Fibroblast of lung (primary cell): ENCODE measurements around the gene BCDIN3D. TPM values are rescaled to one million over a fixed set of nuclear protein-coding genes. Genes with fewer than 3 reads are reported as not detected.

Source experiments
- DNase-seq, 2 donors: peaks; one replicate each; pipeline versions ENCODE4 v3.0.0 to v3.0.0-alpha.2; 2010; ENCODE audit warnings: low read depth in 2 of 2
- H2AFZ ChIP-seq: 2 replicates; pipeline ENCODE4 v1.5.1; 2012; ENCODE audit warnings: low read length, control low read depth, inconsistent platforms
- H3K27ac ChIP-seq: 2 replicates; pipeline ENCODE4 v1.5.1; 2011; ENCODE audit warnings: low read length, control low read depth; ENCODE audit not compliant: insufficient read depth
- H3K27me3 ChIP-seq: 2 replicates; pipeline ENCODE4 v1.5.1; 2011; ENCODE audit warnings: mild to moderate bottlenecking, low read length; ENCODE audit not compliant: control insufficient read depth, insufficient read depth
- H3K36me3 ChIP-seq: 2 replicates; pipeline ENCODE4 v1.5.1; 2011; ENCODE audit warnings: low read length; ENCODE audit not compliant: control insufficient read depth, insufficient read depth
- H3K4me1 ChIP-seq: 2 replicates; pipeline ENCODE4 v1.5.1; 2011; ENCODE audit warnings: low read length; ENCODE audit not compliant: control insufficient read depth, insufficient read depth; ENCODE audit errors: extremely low read depth
- H3K4me2 ChIP-seq: 2 replicates; pipeline ENCODE4 v1.5.1; 2011; ENCODE audit warnings: low read length, control low read depth; ENCODE audit not compliant: insufficient read depth; ENCODE audit errors: extremely low read depth
- H3K4me3 ChIP-seq, 4 experiments: fragments of 200-600 bp in 1 of 4; sonication (generic) in 1 of 4; replicated peaks in 1 of 4; 2 replicates each; pipeline ENCODE4 v1.5.1; 2011 to 2016; ENCODE audit warnings: low read length in 4 of 4, low read depth in 3 of 4, mild to moderate bottlenecking in 3 of 4, control low read depth in 2 of 4, inconsistent platforms in 1 of 4, mixed read lengths in 1 of 4; ENCODE audit not compliant: insufficient read depth in 1 of 4; ENCODE audit errors: control extremely low read depth in 1 of 4
- H3K79me2 ChIP-seq: 2 replicates; pipeline ENCODE4 v1.5.1; 2012; ENCODE audit warnings: mild to moderate bottlenecking, low read length, inconsistent platforms; ENCODE audit not compliant: control insufficient read depth, insufficient read depth
- H3K9ac ChIP-seq: 2 replicates; pipeline ENCODE4 v1.5.1; 2011; ENCODE audit warnings: mild to moderate bottlenecking, low read length, control low read depth; ENCODE audit not compliant: insufficient read depth
- H3K9me3 ChIP-seq: 2 replicates; pipeline ENCODE4 v1.5.1; 2012; ENCODE audit warnings: low read depth, low read length; ENCODE audit not compliant: control insufficient read depth, insufficient read depth
- H4K20me1 ChIP-seq: 2 replicates; pipeline ENCODE4 v1.5.1; 2011; ENCODE audit warnings: low read length; ENCODE audit not compliant: control insufficient read depth, insufficient read depth; ENCODE audit errors: extremely low read depth
- CTCF ChIP-seq, 2 donors: IDR thresholded peaks in 1 of 2; conservative IDR thresholded peaks in 1 of 2; 1 replicate in 1 of 2; 2 replicates in 1 of 2; pipeline ENCODE4 v1.5.1; 2011 to 2012; ENCODE audit warnings: low read length in 2 of 2, control low read depth in 1 of 2, inconsistent platforms in 1 of 2, low read depth in 1 of 2, mild to moderate bottlenecking in 1 of 2
- EZH2 ChIP-seq: IDR thresholded peaks from 2 replicates; pipeline ENCODE4 v1.5.1; 2012; ENCODE audit warnings: low read length, control low read depth, mild to moderate bottlenecking; ENCODE audit errors: missing control alignments
- polyA plus RNA-seq, 2 donors: library from polyadenylated mRNA; depleted of rRNA in 1 of 2; stranded (reverse) in 1 of 2; unstranded in 1 of 2; fragments of >200 nt; gene quantifications; 2 replicates each; pipeline ENCODE4 v1.2.1, GENCODE V29; 2011 to 2012; ENCODE audit warnings: missing spikeins in 1 of 2
- total RNA-seq: library from RNA; depleted of rRNA; stranded (reverse); fragments of >200 nt; gene quantifications from 2 replicates; pipeline ENCODE4 v1.2.1, GENCODE V29; 2014

Gene BCDIN3D
- total and polyA plus RNA-seq, 2 donors (not counting 1 experiment from before 2014, with no cell fraction given) = 3.2 to 4.5 TPM

- no peak for TF ChIP-seq EZH2
- no peak for TF ChIP-seq CTCF (conservative IDR thresholded peaks at IDR 0.05 in 1 of 2, IDR thresholded peaks at IDR 0.05 in 1 of 2; ENCODE audit: low read depth in 1 of 2, low read length in 2 of 2)
- Histone ChIP-seq H3K4me1 (no peaks in the 10 kb centered on the region), H3K27ac (no peak overlapping the region), H3K4me2 (no peak overlapping the region), H3K4me3 (no peak overlapping the region), H4K20me1 (no peaks in the 10 kb centered on the region), H3K27me3 (no peaks in the 10 kb centered on the region), H2AFZ (no peak overlapping the region), H3K9me3 (no peaks in the 10 kb centered on the region), H3K79me2 (no peaks in the 10 kb centered on the region), H3K9ac (no peak overlapping the region), H3K36me3 (peaks cover 3% of the 10 kb centered on the region)
- no peak for DNase-seq
Observed at GRCh38 chr12:49791700-49792099, 51.2 kb downstream of the BCDIN3D start.

- H3K4me1 ChIP-seq = no peaks in the 10 kb centered on the region
- no peak for TF ChIP-seq EZH2
- TF ChIP-seq CTCF (conservative IDR thresholded peaks at IDR 0.05 in 1 of 2, IDR thresholded peaks at IDR 0.05 in 1 of 2; ENCODE audit: low read depth in 1 of 2, low read length in 2 of 2) = no peak
- H3K27me3 ChIP-seq = no peaks in the 10 kb centered on the region
- no peaks in the 10 kb centered on the region for H3K79me2 ChIP-seq
- peaks cover 3% of the 10 kb centered on the region for H3K36me3 ChIP-seq
- DNase-seq = no peak
- no peak overlapping the region for H3K27ac ChIP-seq
- H3K9ac ChIP-seq = no peak overlapping the region
- no peak overlapping the region for H2AFZ ChIP-seq
- H3K9me3 ChIP-seq = no peaks in the 10 kb centered on the region
- no peak overlapping the region for H3K4me3 ChIP-seq
- no peak overlapping the region for H3K4me2 ChIP-seq
- no peaks in the 10 kb centered on the region for H4K20me1 ChIP-seq
Observed at GRCh38 chr12:49790741-49791555, 52.0 kb downstream of the BCDIN3D start.

GRCh38 chr12:49789992-49790391 lies 52.9 kb downstream of the BCDIN3D start:
- Histone ChIP-seq H3K4me2 (no peak overlapping the region), H3K4me3 (no peak overlapping the region), H2AFZ (no peak overlapping the region), H3K9me3 (no peaks in the 10 kb centered on the region), H3K36me3 (peaks cover 3% of the 10 kb centered on the region), H3K4me1 (no peaks in the 10 kb centered on the region), H4K20me1 (no peaks in the 10 kb centered on the region), H3K27me3 (no peaks in the 10 kb centered on the region), H3K79me2 (no peaks in the 10 kb centered on the region), H3K9ac (no peak overlapping the region), H3K27ac (no peak overlapping the region)
- TF ChIP-seq EZH2 = no peak
- TF ChIP-seq CTCF (conservative IDR thresholded peaks at IDR 0.05 in 1 of 2, IDR thresholded peaks at IDR 0.05 in 1 of 2; ENCODE audit: low read depth in 1 of 2, low read length in 2 of 2) = peak in 1 of 2 donors; percentile 4
- no peak for DNase-seq
